HG03196 (cell line): Measurements from ENCODE around the gene REL.

ENCODE experiments used
- ATAC-seq: cut with Tn5 transposase; IDR thresholded peaks from one replicate; pipeline ENCODE4 v1.9.1; 2021; ENCODE audit not compliant: unreplicated experiment

REL gene

GRCh38 chr2:60962528-60962927 is 81.2 kb downstream of the REL start:
- no peak for ATAC-seq

GRCh38 chr2:60963190-60963589 is 81.8 kb downstream of the REL start:
- ATAC-seq: no peak

- no peak for ATAC-seq
Observed at GRCh38 chr2:60964651-60965498, 83.5 kb downstream of the REL start.

- no peak for ATAC-seq
Observed at GRCh38 chr2:60965499-60965785, 84.1 kb downstream of the REL start.

- ATAC-seq: no peak
Observed at GRCh38 chr2:60966507-60967405, 85.4 kb downstream of the REL start.

GRCh38 chr2:60972889-60973656 is 91.7 kb downstream of the REL start:
- ATAC-seq: no peak

DNA sequence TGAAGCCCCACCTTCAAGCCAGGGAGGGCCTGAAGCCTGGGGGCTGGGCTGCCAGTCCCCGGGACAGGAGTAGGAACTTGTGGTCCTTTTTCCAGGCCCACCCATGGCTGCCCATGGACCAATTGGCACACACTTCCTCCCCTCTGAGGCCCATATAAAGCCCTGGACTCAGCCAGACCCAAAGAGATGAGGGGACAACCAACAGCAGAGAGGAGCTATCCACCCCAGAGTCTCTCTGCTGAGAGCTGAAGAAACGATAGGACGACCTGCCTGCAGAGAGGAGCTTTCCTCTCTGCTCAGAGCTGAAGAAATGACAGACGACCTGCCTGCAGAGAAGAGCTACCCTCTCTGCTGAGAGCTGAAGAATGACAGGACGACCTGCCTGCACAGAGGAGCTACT is 92.3 kb downstream of the REL start:
- ATAC-seq: no peak

GRCh38 chr2:60974652-60975051 is 93.3 kb downstream of the REL start:
- ATAC-seq: no peak
